ENCODE results near the gene GPR45.

- TF ChIP-seq, protein P1, sequence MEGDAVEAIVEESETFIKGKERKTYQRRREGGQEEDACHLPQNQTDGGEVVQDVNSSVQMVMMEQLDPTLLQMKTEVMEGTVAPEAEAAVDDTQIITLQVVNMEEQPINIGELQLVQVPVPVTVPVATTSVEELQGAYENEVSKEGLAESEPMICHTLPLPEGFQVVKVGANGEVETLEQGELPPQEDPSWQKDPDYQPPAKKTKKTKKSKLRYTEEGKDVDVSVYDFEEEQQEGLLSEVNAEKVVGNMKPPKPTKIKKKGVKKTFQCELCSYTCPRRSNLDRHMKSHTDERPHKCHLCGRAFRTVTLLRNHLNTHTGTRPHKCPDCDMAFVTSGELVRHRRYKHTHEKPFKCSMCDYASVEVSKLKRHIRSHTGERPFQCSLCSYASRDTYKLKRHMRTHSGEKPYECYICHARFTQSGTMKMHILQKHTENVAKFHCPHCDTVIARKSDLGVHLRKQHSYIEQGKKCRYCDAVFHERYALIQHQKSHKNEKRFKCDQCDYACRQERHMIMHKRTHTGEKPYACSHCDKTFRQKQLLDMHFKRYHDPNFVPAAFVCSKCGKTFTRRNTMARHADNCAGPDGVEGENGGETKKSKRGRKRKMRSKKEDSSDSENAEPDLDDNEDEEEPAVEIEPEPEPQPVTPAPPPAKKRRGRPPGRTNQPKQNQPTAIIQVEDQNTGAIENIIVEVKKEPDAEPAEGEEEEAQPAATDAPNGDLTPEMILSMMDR (IDR thresholded peaks at IDR 0.05), result no peak
- TF ChIP-seq POLR2A (IDR thresholded peaks at IDR 0.05), result no peak
Measured at GRCh38 chr2:105254531-105255210, 13.1 kb downstream of the GPR45 start.
